PC-3 (cell line): ENCODE data around the gene NLGN4X. TPM values are rescaled to one million over a fixed set of nuclear protein-coding genes. Genes with fewer than 3 reads are reported as not detected.
A peak's percentile ranks its signal among the peaks of the same experiment; 100 is the strongest.

Experiments
- ATAC-seq: fragments of 200-7000 bp; cut with Tn5 transposase; 2 replicates; pipeline ENCODE4 v1.9.1; 2020; ENCODE audit warnings: mild to moderate bottlenecking, moderate library complexity
- BruUV-seq: library from RNA; stranded (reverse); fragments of 400-500 nt; replicated peaks from 2 replicates; lab custom pipeline; 2021; lab: Mats Ljungman, UMichigan
- CTCF ChIA-PET: fragments of 300-600 bp; sonication (Branson Sonifier 250); formaldehyde crosslinking; loops from one replicate; lab custom pipeline; 2022; ENCODE audit warnings: antibody characterized with exemption; lab: Charles Lee
- POLR2A ChIA-PET: fragments of 300-600 bp; sonication (Branson Sonifier 250); formaldehyde crosslinking; loops from one replicate; lab custom pipeline; 2022; ENCODE audit warnings: antibody characterized with exemption; ENCODE audit not compliant: unreplicated experiment; lab: Charles Lee
- DNase-seq: peaks from one replicate; pipeline ENCODE4 v3.0.0-alpha.2; 2015
- H2AFZ ChIP-seq: fragments of 300-600 bp; sonication (generic); 2 replicates; pipeline ENCODE4 v1.6.0; 2016; ENCODE audit warnings: antibody characterized with exemption, low read length
- H3F3A ChIP-seq: fragments of 300-600 bp; sonication (generic); one replicate; pipeline ENCODE4 v1.6.0; 2017; ENCODE audit warnings: antibody characterized with exemption, low read length, control low read depth, mild to moderate bottlenecking; ENCODE audit not compliant: unreplicated experiment
- H3K27ac ChIP-seq: fragments of 300-600 bp; sonication (generic); 2 replicates; pipeline ENCODE4 v1.5.1; 2016; ENCODE audit warnings: mild to moderate bottlenecking, low read length
- H3K27me3 ChIP-seq: fragments of 300-600 bp; sonication (generic); 2 replicates; pipeline ENCODE4 v1.6.1; 2016; ENCODE audit warnings: low read length, mixed read lengths
- H3K36me3 ChIP-seq: fragments of 300-600 bp; sonication (generic); 2 replicates; pipeline ENCODE4 v1.6.1; 2016; ENCODE audit warnings: low read depth, mixed run types, low read length, mixed read lengths
- H3K4me1 ChIP-seq: fragments of 300-600 bp; sonication (generic); 2 replicates; pipeline ENCODE4 v1.5.1; 2016; ENCODE audit warnings: low read length; ENCODE audit not compliant: insufficient read depth
- H3K4me2 ChIP-seq: fragments of 300-600 bp; sonication (generic); 2 replicates; pipeline ENCODE4 v1.6.0; 2016; ENCODE audit warnings: low read length
- H3K4me3 ChIP-seq: fragments of 300-600 bp; sonication (generic); 2 replicates; pipeline ENCODE4 v1.5.1; 2016; ENCODE audit warnings: mild to moderate bottlenecking, low read length, mixed read lengths
- H3K79me2 ChIP-seq: fragments of 300-600 bp; sonication (generic); 2 replicates; pipeline ENCODE4 v1.6.1; 2017; ENCODE audit warnings: low read length, mixed read lengths
- H3K9ac ChIP-seq: fragments of 300-600 bp; sonication (generic); 2 replicates; pipeline ENCODE4 v1.6.0; 2016; ENCODE audit warnings: mild to moderate bottlenecking, low read length
- H3K9me2 ChIP-seq: fragments of 300-600 bp; sonication (generic); replicated peaks from 2 replicates; pipeline ENCODE4 v1.6.1; 2016; ENCODE audit warnings: mixed run types, low read length, mixed read lengths
- H3K9me3 ChIP-seq: fragments of 300-600 bp; sonication (generic); 2 replicates; pipeline ENCODE4 v1.6.1; 2016; ENCODE audit warnings: low read length, mixed read lengths
- H4K20me1 ChIP-seq: fragments of 300-600 bp; sonication (generic); 2 replicates; pipeline ENCODE4 v1.6.1; 2016; ENCODE audit warnings: low read length, mixed read lengths
- EZH2 ChIP-seq: fragments of 300-600 bp; sonication (generic); IDR thresholded peaks from one replicate; pipeline ENCODE4 v1.6.1; 2017; ENCODE audit warnings: antibody characterized with exemption, mild to moderate bottlenecking, low read length; ENCODE audit not compliant: unreplicated experiment
- EZH2phosphoT487 ChIP-seq: fragments of 300-600 bp; sonication (generic); IDR thresholded peaks from 2 replicates; pipeline ENCODE4 v1.6.1; 2018; ENCODE audit warnings: mild to moderate bottlenecking, antibody characterized with exemption, low read length, borderline replicate concordance
- intact Hi-C: fragments of 100-400 bp; cut with micrococcal nuclease; formaldehyde crosslinking; loops from 2 replicates; pipeline ENCODE4 v1.9.0; 2023
- total RNA-seq: library from RNA; depleted of rRNA; stranded (reverse); fragments of >200 nt; gene quantifications from 2 replicates; pipeline ENCODE4 v1.2.3, GENCODE V29; 2014
- TF ChIP-seq, protein P1 (sequence below): fragments of 300-600 bp; sonication (generic); conservative IDR thresholded peaks from 2 replicates; pipeline ENCODE4 v1.5.1; 2017; ENCODE audit warnings: antibody characterized with exemption, low read depth, mild to moderate bottlenecking, low read length

The NLGN4X gene
- total RNA-seq, 1 experiment from 2014 or later: not detected

GRCh38 chrX:6129195-6129594 lies 99.5 kb downstream of the NLGN4X start:
- DNase-seq (no peak), ATAC-seq (no peak)
- Histone ChIP-seq H3K9me2 (no peaks in the 10 kb centered on the region), H3K4me2 (no peak overlapping the region), H2AFZ (no peak overlapping the region), H3K4me3 (no peak overlapping the region), H3F3A (no peaks in the 10 kb centered on the region), H3K9me3 (no peaks in the 10 kb centered on the region), H3K79me2 (no peaks in the 10 kb centered on the region), H4K20me1 (no peaks in the 10 kb centered on the region), H3K27ac (no peak overlapping the region), H3K36me3 (no peaks in the 10 kb centered on the region), H3K4me1 (no peaks in the 10 kb centered on the region), H3K9ac (no peak overlapping the region), H3K27me3 (no peaks in the 10 kb centered on the region)
- TF ChIP-seq EZH2phosphoT487 (no peak), EZH2 (no peak)
- TF ChIP-seq, protein P1, sequence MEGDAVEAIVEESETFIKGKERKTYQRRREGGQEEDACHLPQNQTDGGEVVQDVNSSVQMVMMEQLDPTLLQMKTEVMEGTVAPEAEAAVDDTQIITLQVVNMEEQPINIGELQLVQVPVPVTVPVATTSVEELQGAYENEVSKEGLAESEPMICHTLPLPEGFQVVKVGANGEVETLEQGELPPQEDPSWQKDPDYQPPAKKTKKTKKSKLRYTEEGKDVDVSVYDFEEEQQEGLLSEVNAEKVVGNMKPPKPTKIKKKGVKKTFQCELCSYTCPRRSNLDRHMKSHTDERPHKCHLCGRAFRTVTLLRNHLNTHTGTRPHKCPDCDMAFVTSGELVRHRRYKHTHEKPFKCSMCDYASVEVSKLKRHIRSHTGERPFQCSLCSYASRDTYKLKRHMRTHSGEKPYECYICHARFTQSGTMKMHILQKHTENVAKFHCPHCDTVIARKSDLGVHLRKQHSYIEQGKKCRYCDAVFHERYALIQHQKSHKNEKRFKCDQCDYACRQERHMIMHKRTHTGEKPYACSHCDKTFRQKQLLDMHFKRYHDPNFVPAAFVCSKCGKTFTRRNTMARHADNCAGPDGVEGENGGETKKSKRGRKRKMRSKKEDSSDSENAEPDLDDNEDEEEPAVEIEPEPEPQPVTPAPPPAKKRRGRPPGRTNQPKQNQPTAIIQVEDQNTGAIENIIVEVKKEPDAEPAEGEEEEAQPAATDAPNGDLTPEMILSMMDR: no peak
- ChIA-PET POLR2A (no interaction called here), CTCF (no interaction called here)
- no TSS peak for BruUV-seq
- intact Hi-C loops: no loop called here

- CTCF ChIA-PET: no interaction called here
- no TSS peak for BruUV-seq
These were observed 108.3 kb downstream of the NLGN4X start for GRCh38 chrX:6120329-6120728.

DNA sequence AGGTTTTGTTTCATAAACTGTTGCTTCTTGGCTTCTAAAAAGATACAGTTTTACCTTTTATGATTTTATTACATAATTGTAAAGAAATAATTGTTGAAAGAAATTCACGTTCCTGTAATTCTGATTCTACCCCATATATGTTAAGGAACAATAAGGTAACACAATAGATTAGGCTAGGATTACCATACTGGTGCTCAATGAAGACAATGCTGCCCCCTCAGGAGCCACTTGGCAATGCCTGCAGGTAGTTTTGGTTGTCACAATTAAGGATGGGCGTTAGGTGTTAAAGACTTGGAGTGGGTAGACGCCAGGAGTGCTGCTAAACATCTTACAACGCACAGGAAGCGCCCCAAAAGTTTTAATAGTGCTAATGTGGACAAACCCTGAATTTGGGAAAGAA lies 133.2 kb downstream of the NLGN4X start:
- Histone ChIP-seq H3K9me3 (no peaks in the 10 kb centered on the region), H2AFZ (no peak overlapping the region), H3K4me2 (no peak overlapping the region), H3K36me3 (no peaks in the 10 kb centered on the region), H4K20me1 (no peaks in the 10 kb centered on the region), H3K4me3 (no peak overlapping the region), H3K79me2 (no peaks in the 10 kb centered on the region), H3K9ac (no peak overlapping the region), H3K27me3 (no peaks in the 10 kb centered on the region), H3K27ac (no peak overlapping the region), H3K9me2 (no peaks in the 10 kb centered on the region), H3K4me1 (no peaks in the 10 kb centered on the region), H3F3A (no peaks in the 10 kb centered on the region)
- DNase-seq (peak; percentile 1), ATAC-seq (no peak)
- TF ChIP-seq, protein P1: no peak
- no peak for TF ChIP-seq EZH2
- TF ChIP-seq EZH2phosphoT487: no peak
- intact Hi-C loops: no loop called here
- ChIA-PET POLR2A (no interaction called here), CTCF (no interaction called here)
- no TSS peak for BruUV-seq

More at GRCh38 chrX:6120329-6120728, 108.3 kb downstream of the NLGN4X start:
- no peak overlapping the region for H2AFZ ChIP-seq
- H3K4me3 ChIP-seq: no peak overlapping the region
- TF ChIP-seq EZH2phosphoT487: no peak
- TF ChIP-seq, protein P1: no peak
- TF ChIP-seq EZH2: no peak
- no peak overlapping the region for H3K27ac ChIP-seq
- no peaks in the 10 kb centered on the region for H3K9me3 ChIP-seq
- no peaks in the 10 kb centered on the region for H3K79me2 ChIP-seq
- no peak overlapping the region for H3K9ac ChIP-seq
- POLR2A ChIA-PET: no interaction called here
- no peak for ATAC-seq
- no peaks in the 10 kb centered on the region for H3K9me2 ChIP-seq
- no peaks in the 10 kb centered on the region for H3K36me3 ChIP-seq
- H3K27me3 ChIP-seq: no peaks in the 10 kb centered on the region
- intact Hi-C loops: no loop called here
- no peak overlapping the region for H3K4me2 ChIP-seq
- no peaks in the 10 kb centered on the region for H3F3A ChIP-seq
- no peaks in the 10 kb centered on the region for H4K20me1 ChIP-seq
- H3K4me1 ChIP-seq: no peaks in the 10 kb centered on the region
- no peak for DNase-seq
